Renal cortex interstitium (tissue), 3 donors: ENCODE measurements around the gene C2orf78. TPM values are rescaled to one million over a fixed set of nuclear protein-coding genes. Genes with fewer than 3 reads are reported as not detected.

Experiments used
- polyA plus RNA-seq, 3 donors: library from polyadenylated mRNA; unstranded; fragments of 120-200 nt; gene quantifications; one replicate each; pipeline ENCODE4 v1.2.1, GENCODE V29; 2013; ENCODE audit not compliant: insufficient read length in 3 of 3

C2orf78 gene
- polyA plus RNA-seq, 3 donors = not detected

Other genes starting within 250 kb of the C2orf78 start
- 10 to 100 TPM; 22.6 to 32.0 (median 28.2) TPM for gene NAT8, start 141.8 kb upstream of the C2orf78 start, polyA plus RNA-seq
- gene TPRKB, start 46.8 kb upstream of the C2orf78 start, polyA plus RNA-seq = 10 to 100 TPM; 64.6 to 84.2 (median 75.5) TPM
- 10 to 100 TPM; 27.4 to 36.9 (median 36.4) TPM for gene DUSP11, start 4.1 kb upstream of the C2orf78 start, polyA plus RNA-seq
- gene STAMBP, start 44.8 kb downstream of the C2orf78 start, polyA plus RNA-seq = 10 to 100 TPM; 57.6 to 67.5 (median 58.6) TPM
- under 1 TPM; 0.50 to 0.89 (median 0.51) TPM for gene ACTG2, start 108.8 kb downstream of the C2orf78 start, polyA plus RNA-seq
- 10 to 100 TPM; 63.0 to 64.3 (median 63.7) TPM for gene DGUOK, start 142.7 kb downstream of the C2orf78 start, polyA plus RNA-seq
- gene TET3, start 200.7 kb downstream of the C2orf78 start, polyA plus RNA-seq = 10 to 100 TPM; 22.4 to 24.8 (median 24.8) TPM